GM13977 (cell line): ENCODE measurements around the gene MAML3.

Experiments used
- DNase-seq: peaks from one replicate; pipeline ENCODE4 v3.0.0; 2012; ENCODE audit warnings: low spot score
- CTCF ChIP-seq: IDR thresholded peaks from 2 replicates; pipeline ENCODE4 v1.5.1; 2012; ENCODE audit warnings: mild to moderate bottlenecking, control low read depth; ENCODE audit not compliant: insufficient read depth; ENCODE audit errors: extremely low read depth, missing control alignments
- in situ Hi-C: fragments of 300-500 bp; cut with MboI; formaldehyde crosslinking; loops from one replicate; pipeline ENCODE4 v1.12.0; 2022; ENCODE audit warnings: low sequenced_read_pairs, low pct_unique_long_range_greater_than_20kb, mixed read lengths, inconsistent platforms; ENCODE audit not compliant: unreplicated experiment

The MAML3 gene

GRCh38 chr4:139826426-139826825 lies 327.6 kb downstream of the MAML3 start:
- in situ Hi-C loops = no loop called here
- no peak for DNase-seq
- no peak for TF ChIP-seq CTCF

- in situ Hi-C loops = no loop called here
- TF ChIP-seq CTCF = no peak
- no peak for DNase-seq
These were observed 328.4 kb downstream of the MAML3 start for GRCh38 chr4:139825523-139826014.

- in situ Hi-C loops = no loop called here
- no peak for TF ChIP-seq CTCF
- no peak for DNase-seq
These were observed 329.0 kb downstream of the MAML3 start for GRCh38 chr4:139824882-139825522.

- TF ChIP-seq CTCF = no peak
- DNase-seq = no peak
- in situ Hi-C loops = no loop called here
These were observed 330.2 kb downstream of the MAML3 start for GRCh38 chr4:139823746-139824145.

GRCh38 chr4:139823345-139823744 lies 330.6 kb downstream of the MAML3 start:
- no peak for TF ChIP-seq CTCF
- no peak for DNase-seq
- in situ Hi-C loops = no loop called here

GRCh38 chr4:139822391-139822790 lies 331.6 kb downstream of the MAML3 start:
- in situ Hi-C loops = no loop called here
- DNase-seq = no peak
- TF ChIP-seq CTCF = no peak
